GM13977 (cell line): ENCODE data around the gene DLG5.

Experiments used
- DNase-seq: peaks from one replicate; pipeline ENCODE4 v3.0.0; 2012; ENCODE audit warnings: low spot score
- in situ Hi-C: fragments of 300-500 bp; cut with MboI; formaldehyde crosslinking; loops from one replicate; pipeline ENCODE4 v1.12.0; 2022; ENCODE audit warnings: low sequenced_read_pairs, low pct_unique_long_range_greater_than_20kb, mixed read lengths, inconsistent platforms; ENCODE audit not compliant: unreplicated experiment
- TF ChIP-seq, protein P1 (sequence below): IDR thresholded peaks from 2 replicates; pipeline ENCODE4 v1.5.1; 2012; ENCODE audit warnings: mild to moderate bottlenecking, control low read depth; ENCODE audit not compliant: insufficient read depth; ENCODE audit errors: extremely low read depth, missing control alignments

Gene DLG5

DNA sequence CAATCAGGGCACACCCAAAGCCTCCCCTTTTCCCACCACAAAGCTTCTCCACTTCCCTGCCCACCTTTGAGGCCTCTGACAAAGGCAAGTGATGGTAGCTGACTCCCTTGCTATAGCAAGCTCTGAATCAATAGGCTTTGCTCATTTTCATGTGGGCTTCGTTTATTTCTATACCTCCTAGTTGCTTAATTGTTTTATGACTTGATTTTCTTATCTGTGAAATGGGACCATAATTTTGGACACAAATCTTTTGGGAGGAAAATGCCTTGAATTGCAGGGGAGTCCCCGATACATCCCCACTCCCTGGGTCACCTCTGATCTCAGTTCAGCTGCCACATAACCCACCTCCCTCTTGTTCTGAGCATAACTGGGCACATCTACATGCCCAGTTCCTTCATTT is 13.7 kb upstream of the DLG5 start:
- TF ChIP-seq, protein P1, sequence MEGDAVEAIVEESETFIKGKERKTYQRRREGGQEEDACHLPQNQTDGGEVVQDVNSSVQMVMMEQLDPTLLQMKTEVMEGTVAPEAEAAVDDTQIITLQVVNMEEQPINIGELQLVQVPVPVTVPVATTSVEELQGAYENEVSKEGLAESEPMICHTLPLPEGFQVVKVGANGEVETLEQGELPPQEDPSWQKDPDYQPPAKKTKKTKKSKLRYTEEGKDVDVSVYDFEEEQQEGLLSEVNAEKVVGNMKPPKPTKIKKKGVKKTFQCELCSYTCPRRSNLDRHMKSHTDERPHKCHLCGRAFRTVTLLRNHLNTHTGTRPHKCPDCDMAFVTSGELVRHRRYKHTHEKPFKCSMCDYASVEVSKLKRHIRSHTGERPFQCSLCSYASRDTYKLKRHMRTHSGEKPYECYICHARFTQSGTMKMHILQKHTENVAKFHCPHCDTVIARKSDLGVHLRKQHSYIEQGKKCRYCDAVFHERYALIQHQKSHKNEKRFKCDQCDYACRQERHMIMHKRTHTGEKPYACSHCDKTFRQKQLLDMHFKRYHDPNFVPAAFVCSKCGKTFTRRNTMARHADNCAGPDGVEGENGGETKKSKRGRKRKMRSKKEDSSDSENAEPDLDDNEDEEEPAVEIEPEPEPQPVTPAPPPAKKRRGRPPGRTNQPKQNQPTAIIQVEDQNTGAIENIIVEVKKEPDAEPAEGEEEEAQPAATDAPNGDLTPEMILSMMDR, result no peak
- no peak for DNase-seq
- in situ Hi-C loops, result no loop called here

DNA sequence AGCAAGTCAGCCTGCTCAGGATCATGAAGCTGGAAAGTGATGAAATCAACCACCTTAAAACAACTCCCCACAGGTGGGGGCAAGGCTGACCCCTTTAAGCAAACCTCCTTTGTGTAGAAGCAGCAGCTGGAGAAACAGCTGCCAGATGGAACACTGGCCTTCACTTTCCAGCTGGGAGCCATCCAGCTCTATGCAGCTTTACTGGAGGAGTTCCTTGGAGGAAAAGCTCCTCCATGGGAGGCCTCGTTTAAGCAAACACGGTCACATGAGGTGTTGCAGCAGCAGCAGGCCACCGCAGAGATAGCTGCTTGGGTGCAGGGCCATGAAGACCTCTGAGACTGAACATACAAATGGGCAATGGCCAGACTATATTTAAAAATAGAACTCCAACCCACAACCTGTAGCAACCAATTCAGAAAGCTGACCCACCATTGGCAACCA is 13.0 kb upstream of the DLG5 start:
- no peak for DNase-seq
- in situ Hi-C loops, result no loop called here
- TF ChIP-seq, protein P1, result no peak

DNA sequence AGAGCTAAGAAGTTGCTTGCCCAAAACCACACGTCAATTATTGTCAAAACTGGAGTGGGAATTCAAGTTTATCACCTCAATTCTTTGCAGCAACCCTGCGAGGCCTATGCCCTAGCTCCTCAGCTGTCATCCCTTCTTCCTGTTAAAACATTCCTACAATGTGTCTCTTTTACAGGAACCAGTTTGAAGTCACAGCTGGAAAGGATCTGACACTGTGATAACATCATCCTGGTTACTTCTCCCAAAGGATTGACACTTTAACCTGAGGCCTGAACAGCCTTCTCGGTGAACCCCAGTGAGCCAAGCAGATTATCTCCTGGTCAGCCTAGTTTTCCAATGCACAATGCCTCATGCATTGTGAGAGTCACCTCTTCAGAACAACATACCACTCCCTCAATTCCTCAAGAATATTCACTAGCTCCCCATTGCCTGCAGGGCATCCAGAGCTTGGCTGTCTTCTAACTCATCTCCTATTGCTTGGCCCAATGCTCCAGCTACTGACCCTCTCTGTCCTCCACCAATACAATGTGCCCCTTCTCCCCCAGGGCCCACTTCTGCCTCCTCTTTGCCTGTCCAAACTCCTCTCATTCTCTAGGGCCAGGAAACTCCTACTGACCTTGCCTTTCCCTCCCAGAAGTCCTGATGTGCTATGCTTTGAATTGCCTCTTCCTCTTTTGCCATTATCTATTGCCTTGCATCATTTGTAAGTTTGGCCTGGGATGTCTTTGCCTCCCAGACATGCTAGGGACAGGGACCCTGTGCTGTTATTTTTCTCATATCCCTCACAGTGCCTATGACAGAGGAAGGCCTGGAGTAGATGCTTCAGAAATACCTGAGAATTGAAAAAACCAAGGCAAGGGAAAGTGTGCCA is 10.4 kb upstream of the DLG5 start:
- TF ChIP-seq, protein P1, result no peak
- DNase-seq, result no peak
- in situ Hi-C loops, result no loop called here

DNA sequence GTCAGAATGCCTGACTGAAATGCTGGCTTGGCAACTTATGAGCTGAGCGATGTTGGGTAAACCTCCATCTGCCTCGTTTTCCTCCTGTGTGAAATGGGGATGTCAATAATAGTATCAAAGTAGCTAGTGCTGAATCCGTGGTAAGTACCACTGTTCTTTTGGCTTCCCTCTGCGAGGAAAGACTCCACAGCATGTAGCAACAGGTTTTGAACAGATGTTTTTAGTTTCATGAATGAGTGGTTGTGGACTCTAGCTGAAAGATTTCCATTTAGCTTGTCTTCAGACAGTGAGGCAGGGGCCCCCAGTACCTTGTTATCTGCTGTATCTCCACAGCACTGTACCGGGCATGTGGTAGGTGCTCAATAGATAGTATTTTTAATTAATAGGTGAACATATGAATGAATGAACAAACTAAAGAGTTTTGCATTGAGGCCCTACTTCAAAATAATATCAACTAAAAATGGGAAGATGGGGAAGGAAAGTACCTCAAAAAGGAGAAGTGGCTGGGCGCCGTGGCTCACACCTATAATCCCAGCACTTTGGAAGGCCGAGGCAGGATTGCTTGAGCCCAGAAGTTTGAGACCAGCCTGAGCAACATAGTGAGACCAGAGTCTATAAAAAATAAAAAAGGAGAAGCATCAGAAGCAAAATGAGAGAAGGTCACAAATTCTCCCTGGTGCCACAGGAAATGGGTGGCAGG is 5.6 kb upstream of the DLG5 start:
- no peak for DNase-seq
- TF ChIP-seq, protein P1, result no peak
- in situ Hi-C loops, result no loop called here

DNA sequence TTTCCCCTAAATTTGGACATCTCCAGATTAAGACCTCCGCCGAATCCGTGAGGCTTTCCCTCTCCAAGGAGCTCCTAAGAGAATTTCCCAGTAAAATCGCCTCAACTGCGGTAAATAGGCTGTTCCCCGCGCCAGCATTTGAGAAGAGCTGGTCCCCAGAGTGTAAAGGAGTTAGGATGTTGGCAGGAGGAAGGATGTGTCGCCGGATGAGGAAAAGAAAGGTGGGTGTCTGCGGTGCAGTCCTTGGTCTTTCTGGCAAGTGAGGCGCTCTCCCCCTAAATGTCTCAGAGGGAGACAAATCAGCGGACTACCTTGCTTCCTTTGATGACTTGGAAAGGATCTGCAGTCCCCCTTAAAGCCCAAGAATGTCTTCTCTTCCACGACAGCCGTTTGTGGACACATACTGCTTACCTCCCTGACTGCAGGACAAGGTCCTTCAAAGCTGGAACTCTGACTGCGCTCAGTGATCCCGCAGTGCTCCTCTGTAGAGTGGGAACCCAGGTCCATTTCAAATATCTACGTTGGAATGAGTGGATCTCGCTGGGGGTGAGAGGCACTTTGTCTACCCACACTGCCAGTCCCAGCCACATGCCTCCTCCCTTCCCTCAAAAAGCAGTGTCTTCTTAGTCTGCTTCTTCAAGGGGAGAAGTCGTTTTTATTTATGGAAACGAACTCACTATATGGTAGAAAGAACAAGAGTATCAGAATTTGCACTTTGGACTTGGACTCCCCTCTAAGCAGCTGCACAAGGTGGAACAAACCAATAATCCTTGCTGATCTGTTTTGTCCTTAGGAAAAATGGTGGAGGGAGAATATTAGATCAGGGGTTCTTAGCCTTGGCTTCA is 1.1 kb upstream of the DLG5 start:
- DNase-seq, result no peak
- TF ChIP-seq, protein P1, result no peak
- in situ Hi-C loops, result no loop called here
